Stimulated activated CD4-positive, alpha-beta T cell treated with anti-CD3 and anti-CD28 coated beads, Interleukin-4, amount 100 ng/mL, for 4 hours (primary cell): ENCODE results near the gene PTPRQ.

ENCODE experiments used
- DNase-seq, 2 experiments: peaks; one replicate each; pipeline ENCODE4 v3.0.0-alpha.2; 2020

Gene PTPRQ

GRCh38 chr12:80707830-80708258, 263.8 kb downstream of the PTPRQ start:
- DNase-seq: no peak

GRCh38 chr12:80708259-80708974, 264.4 kb downstream of the PTPRQ start:
- no peak for DNase-seq

- no peak for DNase-seq
Measured at GRCh38 chr12:80708975-80709328, 264.9 kb downstream of the PTPRQ start.

- DNase-seq: no peak
Measured at GRCh38 chr12:80709811-80710726, 266.0 kb downstream of the PTPRQ start.

GRCh38 chr12:80710727-80711449, 266.9 kb downstream of the PTPRQ start:
- DNase-seq: no peak

- no peak for DNase-seq
Measured at GRCh38 chr12:80711866-80712265, 267.8 kb downstream of the PTPRQ start.

GRCh38 chr12:80712866-80713265, 268.8 kb downstream of the PTPRQ start:
- no peak for DNase-seq

GRCh38 chr12:80713419-80713818, 269.4 kb downstream of the PTPRQ start:
- DNase-seq: no peak

GRCh38 chr12:80714055-80714454, 270.0 kb downstream of the PTPRQ start:
- DNase-seq: no peak

- no peak for DNase-seq
Measured at GRCh38 chr12:80714846-80715245, 270.8 kb downstream of the PTPRQ start.

- no peak for DNase-seq
Measured at GRCh38 chr12:80715713-80716249, 271.7 kb downstream of the PTPRQ start.

GRCh38 chr12:80716696-80717469, 272.8 kb downstream of the PTPRQ start, which contains the start of gene MYF5:
Gene MYF5, plus strand, starts transcription at chr12:80716912. Its CDS starts 152 bp downstream, at chr12:80717064.
- DNase-seq: no peak

- no peak for DNase-seq
Measured at GRCh38 chr12:80717856-80718255, 273.8 kb downstream of the PTPRQ start.

- no peak for DNase-seq
Measured at GRCh38 chr12:80720516-80720915, 276.5 kb downstream of the PTPRQ start.

GRCh38 chr12:80721326-80721725, 277.3 kb downstream of the PTPRQ start:
- DNase-seq: no peak
